Stimulated activated CD4-positive, alpha-beta T cell treated with anti-CD3 and anti-CD28 coated beads, Interleukin-2, amount 100 ng/mL, for 24 hours (primary cell): ENCODE measurements around the gene HOXA5.
A peak's percentile ranks its signal among the peaks of the same experiment; 100 is the strongest.

ENCODE experiments used
- DNase-seq, 2 donors: peaks; one replicate each; pipeline ENCODE4 v3.0.0-alpha.2; 2020

Gene HOXA5

DNA sequence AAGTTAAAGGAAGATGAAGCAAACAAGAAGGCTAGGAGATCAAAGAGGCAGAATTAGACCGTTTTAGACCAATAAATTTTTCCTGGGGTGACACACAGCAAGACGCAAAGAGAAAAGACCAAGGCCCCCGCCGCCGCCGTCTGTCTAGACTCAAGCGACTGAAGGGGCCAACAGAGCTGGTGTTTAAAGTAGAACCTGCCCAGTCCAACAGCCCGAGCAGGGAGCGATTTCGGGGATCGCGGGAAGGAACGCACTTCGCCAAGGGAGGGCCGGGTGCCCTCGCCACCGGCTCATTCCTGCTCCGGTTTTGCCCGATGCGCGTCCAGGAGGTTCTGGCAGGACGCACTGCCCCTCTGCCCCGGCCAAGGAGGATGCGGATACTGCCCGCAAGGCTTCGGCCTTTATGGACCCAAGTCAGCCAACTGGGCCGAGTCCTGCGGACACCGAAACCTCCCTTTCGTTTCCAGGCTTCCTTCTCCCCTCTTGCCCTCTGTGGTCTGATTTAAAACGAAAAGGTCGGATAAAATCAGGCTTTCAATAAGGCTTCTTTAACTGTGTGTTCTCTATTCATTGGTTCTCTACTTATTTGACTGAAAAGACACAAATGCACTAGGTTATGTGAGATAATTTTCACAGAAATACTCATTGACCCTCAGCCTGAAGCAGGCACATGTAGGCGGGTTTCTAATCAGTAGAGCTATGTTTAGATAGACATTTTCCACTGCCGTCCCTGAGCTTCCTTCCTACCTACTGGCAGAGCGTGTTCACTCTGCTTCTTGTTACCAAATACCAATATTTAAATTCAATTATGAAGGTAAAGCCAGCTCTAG is 15.2 kb upstream of the HOXA5 start:
- no peak for DNase-seq

DNA sequence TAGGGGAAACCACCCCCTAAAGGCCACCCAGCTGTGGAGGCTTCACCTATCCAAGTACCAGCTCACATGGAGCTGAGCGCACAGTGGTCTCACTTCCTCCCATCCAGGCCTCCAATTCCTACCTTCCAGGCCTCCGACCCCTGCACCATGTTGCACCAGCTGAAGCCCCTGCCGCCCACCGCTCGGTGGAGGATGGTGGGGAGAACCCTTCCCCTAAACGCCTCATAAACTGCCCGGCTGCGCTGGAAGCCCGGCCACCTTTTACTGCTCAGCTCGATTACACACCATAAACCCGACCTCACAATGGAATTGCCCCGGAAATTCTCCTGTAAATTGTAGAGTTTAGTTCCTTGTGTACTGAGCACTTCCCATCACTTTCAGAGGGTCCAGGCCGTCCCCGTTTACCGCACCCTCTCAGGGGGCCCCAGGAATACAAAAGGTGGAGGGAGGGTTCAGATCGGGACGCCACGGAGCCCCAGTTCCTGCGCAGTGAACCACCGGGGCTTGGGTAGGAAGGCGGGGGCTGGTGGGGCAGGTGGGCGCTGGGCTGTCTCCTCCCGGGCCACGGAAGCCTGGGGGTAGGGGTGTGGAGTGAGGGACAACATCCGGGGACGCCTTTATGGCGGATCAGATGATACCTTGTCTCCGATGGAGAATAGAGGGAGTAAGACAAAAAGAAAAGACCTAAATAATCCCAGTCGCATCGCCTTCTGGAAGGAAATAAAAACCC is 14.4 kb upstream of the HOXA5 start:
- no peak for DNase-seq

DNA sequence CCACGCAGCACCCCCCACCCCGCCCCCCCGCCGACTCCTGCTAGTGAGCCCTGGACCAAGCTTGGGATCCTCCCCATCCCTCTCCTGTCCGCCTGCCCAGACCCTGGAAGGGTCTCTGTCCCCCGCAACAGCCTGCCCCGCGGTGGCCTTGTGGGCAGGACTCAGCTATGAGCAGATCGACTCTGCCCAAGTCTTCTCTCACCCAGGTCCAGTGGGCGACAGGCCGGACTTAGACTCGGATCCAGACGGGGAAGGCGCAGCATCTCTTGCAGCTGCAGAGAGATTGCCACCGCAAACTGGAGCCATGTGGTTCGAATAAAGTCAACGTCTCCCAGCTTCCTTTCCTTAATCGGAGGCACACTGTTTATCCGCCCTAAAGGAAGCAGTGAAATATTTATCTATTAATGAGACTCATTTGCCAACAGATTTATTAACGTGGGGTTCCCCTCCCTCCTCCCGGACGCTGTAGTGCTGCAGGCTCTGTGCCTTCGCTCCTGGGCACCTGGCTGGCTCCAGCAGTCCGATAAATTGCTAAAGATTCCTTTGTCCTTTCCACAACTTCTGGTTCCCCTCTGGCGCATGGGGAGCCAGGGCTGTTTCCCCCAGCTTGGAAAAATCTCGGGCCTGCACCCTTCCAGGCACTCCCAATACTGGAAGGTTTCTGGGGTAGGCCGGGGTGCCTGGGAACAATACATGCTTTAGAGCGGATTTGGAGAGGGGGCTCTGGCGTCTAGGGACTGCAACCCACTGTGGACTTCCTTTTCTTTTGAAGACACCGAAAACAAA is 13.6 kb upstream of the HOXA5 start:
- DNase-seq = no peak

DNA sequence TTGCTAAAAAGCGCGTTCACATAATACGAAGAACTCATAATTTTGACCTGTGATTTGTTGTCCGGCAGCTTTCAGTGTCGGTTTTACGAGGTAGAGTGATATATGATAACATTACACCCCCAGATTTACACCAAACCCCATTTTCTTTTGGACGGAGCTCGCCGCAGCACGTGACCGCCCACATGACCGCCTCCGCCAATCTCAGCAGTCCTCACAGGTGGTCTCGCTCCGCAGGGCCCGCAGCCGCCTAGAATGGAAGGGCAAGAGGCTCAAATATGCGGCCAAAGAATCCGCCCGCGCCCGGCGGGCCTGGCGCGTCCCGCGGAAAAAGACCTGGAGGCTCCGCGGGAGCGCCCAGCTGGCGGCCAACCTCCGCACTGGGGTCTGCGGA is 13.0 kb upstream of the HOXA5 start, which contains the start of gene HOXA7:
TSS of gene HOXA7 (minus strand) at position 168 of the 391 bp plus-strand sequence. CDS start at position 38, 130 bp downstream.
- no peak for DNase-seq

DNA sequence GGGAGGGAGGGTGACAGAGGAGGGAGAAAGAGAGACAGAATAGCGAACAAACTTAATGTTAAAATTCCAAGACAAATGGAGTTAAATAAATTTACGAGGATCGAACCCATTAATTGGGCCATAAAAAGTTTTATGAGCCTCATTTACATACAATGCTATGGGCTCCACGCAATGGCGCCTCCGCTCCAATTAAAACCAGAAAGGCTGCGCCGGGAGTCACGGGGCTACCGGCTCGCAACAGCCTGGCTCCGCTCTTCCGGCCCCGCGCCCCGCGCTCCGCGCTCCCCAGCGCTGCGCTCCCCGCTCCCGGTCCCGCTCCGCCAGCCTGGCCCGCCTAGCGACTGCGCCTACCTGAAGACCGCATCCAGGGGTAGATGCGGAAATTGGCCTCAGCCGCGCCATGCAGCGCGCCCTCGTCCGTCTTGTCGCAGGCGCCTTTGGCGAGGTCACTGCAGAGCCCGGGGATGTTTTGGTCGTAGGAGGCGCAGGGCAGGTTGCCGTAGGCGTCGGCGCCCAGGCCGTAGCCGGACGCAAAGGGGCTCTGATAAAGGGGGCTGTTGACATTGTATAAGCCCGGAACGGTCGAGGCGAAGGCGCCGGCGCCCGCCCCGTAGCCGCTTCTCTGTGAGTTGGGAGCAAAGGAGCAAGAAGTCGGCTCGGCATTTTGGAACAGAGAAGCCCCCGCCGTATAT is 12.5 kb upstream of the HOXA5 start:
- no peak for DNase-seq

DNA sequence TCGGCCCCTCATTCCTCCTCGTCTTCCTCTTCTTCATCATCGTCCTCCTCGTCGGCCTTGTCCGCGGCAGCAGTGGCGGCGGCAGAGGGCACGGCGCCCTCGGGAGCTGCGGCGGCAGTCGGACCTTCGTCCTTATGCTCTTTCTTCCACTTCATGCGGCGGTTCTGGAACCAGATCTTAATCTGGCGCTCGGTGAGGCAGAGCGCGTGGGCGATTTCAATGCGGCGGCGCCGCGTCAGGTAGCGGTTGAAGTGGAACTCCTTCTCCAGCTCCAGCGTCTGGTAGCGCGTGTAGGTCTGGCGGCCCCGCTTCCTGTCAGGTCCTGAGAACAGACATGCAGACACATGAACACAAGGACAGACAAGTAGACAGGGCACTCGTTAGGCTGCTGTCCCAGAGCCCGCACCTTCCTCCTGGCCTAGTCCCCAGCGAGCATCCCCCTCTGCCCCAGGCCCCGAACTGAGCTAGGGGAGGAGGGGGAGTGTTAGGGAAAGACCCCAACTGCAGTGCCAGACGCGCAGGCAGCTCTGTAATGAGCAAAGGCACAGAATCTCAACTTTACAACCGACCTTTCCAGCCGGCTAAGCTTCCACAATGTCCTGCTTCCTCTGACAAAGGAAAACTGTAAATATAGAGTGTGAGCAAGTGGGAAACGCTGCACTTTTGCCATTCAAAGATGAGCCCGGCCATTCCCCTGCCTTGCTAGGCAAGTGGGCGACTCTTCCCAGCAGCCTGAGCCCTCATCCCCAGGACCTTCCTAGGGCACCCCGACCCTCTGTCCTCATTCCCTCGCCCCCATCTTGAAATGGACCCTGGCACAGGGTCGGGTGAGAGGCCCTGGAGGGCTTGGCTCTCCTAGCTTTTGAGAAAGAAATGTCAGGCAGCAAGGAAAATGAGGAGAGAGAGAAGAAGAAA is 11.7 kb upstream of the HOXA5 start:
- DNase-seq = peak in 1 of 2 donors; percentile 61

DNA sequence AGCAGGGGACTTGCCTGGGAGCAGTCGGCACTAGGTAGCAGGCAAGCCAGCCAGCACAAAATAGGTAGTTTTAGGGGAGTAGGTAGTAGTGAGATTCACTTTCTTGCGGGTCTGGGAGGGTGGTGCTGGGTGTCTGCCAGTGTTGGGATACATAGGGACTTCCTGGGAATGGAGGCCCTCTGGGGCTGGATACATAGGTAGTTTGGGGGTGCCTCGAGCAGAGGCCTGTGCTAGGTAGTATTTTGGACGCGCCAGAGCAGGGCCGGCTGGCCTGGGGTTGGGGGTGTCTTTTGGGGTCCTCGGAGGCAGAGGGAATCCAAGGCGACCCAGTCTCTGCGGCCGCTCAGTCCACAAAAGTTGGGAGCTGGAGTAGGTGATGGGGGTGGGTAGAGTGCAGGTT is 10.9 kb upstream of the HOXA5 start:
- DNase-seq = no peak

DNA sequence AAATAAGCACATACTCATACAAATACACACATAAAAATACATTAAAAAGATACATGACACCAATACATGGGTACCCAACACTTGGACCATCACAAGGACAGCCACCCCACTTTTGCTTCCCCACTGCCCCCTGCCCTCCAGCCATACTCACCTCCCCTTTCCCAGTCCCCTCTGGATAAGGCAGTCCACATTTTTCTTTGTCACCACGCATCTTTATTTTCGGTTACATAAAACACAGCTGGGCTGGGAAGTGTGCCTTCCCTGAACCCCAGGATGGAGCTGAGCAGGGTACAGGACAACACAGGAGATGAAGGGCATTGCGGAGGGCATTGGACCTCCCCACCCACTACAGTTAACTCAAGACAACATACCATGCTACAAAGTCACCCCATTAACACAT is 10.0 kb upstream of the HOXA5 start:
- no peak for DNase-seq

DNA sequence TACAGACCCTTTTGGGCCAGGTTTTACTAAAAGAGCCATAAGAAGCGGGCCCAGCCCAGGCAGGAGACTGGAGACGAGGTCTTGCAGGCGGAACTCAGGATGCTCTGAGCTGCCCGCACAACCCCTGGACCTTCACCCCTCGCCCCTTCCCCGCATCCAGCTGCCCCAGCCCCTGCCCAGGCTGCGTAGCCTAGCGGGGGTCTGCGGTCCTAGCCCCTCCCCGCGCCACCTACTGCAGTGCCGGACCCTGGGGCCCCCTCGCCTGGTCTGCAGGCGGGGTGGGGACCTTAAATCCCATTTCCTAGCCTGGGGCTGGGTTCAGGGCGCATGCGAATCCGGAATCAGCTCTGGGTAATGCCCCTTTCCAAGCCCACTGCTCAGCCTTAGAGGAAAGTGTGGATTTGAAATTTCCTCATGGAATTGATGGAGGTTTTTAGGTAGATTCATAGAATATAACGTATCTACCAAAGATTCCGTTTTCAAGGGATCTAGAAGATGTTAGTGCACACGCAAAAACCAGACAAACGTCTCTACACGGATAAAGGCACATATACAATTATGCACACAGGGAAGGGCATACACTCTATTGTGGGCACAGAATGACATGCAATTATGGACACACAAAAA is 9.4 kb upstream of the HOXA5 start:
- no peak for DNase-seq

DNA sequence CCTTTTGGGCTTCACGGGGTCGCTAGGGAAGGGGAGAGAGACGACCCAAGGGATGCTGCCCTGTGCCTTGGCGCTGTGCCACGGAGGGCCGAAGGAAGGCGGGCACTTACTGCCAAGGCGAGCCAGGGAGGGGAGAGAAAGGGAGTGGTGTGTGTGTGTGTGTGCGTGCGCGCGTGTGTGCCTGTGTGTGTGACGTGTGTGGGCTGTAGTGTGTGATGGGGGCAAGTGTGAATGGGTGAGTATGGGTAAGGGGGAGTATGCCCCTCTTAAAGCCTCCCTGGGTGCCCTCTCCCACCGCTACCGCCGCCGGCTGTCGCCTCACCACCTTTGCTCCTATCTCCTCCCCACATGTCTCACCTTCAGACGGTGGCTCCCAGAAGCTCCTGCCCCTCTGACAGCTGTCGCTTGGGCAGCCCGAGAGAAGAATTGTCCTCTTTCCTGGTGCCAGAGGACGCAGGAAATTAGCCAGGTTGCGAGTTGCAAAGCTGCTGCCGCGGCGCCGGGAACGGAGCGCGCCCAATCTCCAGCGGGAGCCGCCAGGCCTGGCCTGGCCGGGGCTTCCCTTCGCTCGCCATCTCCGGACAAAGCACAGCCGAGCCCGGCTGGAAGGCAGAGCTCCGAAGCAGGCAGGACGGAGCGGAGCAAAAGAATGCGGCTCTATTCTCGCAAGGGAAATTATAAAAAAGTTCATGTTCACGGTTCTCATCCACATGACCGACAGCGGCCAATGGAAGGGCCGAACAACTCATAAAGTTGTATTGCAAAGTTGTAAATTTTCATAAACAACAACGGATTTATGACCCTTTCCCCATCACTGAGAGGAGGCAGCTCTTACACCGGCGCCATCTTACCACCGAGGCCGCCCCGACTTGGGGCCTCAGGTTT is 8.7 kb upstream of the HOXA5 start, which contains the start of gene HOXA3:
TSS of gene HOXA3 (minus strand) at position 653 of the 885 bp plus-strand sequence. CDS start 41,943 bp downstream, outside the sequence.
- no peak for DNase-seq

DNA sequence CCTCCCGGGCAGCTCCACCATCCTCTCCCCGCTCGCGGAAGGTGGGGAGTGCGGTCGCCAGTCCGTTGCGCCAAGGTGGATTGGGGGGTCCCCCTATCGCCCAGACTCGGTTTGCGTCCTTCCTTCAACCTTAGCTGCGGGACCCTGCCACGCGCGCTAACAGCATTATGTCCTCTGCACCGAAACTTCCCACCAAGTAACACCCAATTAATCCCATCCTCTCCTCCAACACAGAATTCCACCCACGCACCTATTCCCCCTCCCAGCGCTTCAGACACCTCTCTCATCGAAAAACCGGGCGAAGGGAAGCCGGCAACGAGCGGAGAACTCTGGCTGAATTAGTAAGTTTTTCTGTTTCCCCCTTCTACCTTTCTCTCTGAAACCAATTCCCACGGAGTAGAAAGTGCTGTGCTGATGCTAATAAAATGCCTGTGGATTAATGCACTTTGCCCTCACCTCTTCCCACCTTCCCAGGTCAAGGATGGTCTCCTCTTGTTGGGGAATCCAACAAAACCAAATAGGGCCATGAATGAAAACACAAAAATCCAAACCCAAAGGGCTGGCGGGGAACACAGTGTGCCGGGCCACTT is 8.0 kb upstream of the HOXA5 start:
- no peak for DNase-seq

DNA sequence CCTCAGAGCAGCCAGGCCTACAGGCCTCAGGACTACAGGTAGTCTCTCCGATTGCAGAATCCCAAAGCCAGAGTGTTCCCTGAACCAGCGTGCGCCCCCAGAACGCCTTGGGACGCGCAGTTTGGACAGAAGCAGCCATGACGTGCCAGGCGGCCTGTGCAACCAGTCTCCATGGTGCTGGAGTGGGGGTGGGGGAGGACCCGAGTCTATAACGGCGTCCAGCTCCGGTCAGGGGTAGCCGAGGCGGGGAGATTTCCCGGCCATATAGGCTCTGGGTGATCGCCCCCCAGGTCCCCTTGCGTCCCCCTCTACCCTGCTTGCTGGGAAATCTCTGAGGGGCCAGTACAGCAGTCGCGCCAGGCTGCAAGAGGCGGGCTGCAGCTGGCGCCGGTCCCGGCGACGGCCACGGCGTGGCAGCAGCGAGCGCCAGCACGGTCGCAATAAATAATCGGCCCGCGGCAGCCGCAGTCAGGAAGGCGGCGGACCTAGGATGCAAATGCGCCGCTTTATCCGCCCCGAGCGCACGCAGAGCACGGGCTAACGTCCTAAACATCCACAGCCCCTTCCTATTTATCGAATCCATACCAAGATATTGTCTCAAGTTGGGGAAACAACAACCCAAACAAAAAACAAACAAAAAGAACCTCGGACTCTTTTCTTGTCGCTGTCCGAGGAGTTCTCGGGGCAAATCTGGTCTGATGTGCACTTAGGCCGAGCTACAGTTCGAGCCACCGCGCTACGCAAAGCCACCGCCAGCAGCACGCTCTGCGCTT is 7.3 kb upstream of the HOXA5 start:
- DNase-seq = peak; percentile 68 to 75

DNA sequence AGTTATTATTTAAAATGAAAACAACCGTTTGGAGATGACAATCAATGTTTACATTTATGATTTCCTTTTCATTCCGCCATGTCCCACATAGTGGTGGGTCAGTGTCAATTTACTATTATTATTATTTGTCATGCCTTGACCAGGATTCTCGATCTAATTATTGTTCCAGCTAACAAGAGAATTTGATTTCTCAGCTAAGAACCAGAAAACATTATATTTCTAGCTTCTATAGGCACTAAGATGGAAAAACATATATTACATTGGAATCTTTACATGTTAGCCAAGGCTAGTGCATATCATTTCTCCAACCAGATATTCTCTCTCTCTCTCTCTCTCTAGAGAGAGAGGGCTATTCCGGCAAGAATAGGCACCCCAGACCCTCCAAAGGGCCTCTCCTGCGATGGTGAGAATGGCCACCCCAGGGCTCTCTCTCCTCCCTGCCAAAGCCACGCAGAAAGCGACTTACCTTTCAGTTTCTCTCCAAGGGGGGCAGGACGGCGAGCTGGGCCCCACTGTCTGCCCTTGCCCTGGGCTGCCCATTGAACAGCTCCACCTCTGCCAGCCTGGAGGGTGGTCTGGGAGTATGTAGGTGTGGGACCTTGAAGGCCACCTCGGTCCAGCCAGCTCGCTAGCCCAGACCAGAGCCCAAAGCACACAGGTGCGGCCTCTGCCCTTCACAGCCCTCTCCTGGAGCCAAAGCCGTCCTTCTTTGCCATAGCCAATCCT is 6.5 kb upstream of the HOXA5 start:
- DNase-seq = no peak

DNA sequence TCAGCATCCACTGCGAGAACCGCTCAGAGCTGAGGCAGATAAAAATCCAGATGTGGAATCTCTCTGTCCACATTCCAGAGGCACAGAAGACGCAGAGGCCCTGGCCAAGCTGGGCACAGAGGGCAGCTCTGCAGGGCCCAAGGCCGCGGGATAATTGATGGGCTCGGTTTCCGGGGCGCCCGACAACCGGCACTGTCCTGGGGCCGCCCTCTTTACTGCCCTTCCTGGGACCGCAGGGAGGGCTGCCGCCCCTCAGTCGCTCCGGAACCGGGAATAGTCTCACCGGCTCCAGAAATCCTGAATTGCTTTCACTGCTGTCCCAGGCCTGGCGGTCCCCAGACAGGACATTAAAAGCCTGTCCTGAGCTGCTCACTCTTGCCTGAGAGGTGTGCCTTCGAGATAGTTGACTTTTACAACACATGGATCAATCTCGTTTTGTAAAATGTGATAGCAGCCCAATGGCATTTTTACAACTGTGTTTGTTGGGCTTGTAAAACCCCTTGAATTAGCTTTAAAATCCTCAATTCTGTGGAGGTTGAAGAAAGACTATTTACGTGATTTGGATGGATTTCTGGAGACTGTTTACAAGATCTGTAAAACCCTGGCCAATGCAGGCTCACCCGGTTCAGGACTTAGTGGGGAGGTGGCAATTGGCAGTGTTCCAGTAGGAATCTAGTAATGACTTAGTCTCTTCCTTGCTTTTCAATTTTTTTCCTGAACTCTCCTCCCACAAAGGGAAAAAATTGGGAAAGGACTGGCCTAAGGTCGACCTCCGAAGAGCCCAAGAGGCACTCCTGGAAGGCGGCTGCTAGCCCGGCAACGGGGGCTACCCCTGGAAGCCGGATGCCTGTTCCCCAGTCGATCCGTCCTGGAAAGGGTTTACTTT is 5.5 kb upstream of the HOXA5 start:
- no peak for DNase-seq

DNA sequence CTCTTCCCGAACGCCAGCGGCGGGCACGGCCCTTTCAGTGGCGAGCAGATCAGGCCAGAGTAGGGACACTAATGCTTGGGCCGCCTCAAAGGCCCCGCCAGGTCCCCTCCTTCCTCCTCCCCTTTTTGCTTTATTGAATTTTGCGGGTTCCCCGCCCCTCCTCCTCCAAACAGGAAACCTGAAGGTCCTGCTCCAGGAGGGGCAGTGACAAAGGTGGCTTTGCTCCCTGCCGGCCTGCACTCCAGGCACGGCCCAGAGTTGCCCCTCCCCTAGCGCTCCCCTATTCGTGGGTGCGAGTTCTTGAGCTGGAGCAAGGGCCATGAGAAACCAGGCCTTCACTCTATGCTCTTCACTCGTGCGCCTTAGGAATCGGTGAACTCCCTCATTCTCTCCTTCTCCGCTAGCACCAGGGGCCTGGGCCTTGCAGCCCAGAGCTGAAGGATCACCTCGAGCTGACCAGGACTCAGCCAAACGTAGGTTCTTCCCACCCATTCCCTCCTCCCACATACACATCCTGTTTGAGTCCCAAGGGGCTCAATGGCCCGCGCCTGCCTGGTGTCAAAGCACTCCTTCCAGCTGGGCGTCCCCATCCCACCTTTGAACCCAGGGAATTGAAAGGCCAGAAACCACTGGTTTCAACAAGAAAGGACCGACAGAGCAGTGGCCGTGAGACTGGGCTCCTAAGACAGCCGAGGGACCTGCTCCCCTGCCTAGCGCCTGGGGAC is 4.7 kb upstream of the HOXA5 start:
- no peak for DNase-seq
